Measurements from ENCODE around the gene FDX1.

FDX1 gene

DNA sequence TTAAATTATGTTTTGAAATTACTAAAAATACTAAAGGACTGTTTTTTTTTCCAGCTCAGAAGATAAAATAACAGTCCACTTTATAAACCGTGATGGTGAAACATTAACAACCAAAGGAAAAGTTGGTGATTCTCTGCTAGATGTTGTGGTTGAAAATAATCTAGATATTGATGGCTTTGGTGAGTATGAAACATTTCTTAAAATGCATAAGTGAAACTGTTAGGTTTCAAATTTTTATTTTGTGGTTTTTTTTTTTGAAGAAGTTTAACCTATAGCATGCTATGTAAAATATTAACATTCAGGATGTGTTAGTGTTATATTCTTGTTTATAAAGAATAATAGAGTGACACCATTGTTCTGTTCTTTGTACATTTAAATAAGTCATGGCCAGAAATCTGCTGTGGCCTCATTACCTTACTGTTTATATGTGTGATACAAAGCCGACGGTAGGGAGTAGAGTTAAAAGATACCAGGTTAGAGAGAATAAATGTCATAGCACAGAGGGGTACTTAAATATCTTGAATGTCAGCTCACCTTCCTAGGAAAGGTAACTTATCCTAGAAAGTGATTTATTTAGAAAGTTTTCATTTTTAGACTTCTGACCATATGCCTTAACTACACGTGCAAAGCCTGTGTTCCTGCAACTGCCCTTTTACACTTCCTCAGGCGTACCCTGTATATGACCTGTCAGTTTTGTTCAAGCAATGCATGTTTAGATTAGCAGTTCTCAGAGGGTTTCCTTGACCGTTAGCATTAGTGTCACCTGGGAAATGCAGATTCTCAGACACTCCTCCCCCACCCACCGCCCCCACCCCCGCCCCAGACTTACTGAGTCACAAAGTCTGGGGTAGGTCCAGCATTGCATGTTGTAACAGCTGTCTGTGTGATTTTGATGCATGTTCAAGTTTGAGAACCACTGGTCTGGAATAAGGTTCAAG is 6.3 kb downstream of the FDX1 start:
- H3K23ac ChIP-seq (ENCODE audit: low read length) = no peak overlapping the region
- peaks cover 0 to 4% of the 10 kb centered on the region in 2 experiments for H3K4me1 ChIP-seq (ENCODE audit: control insufficient read depth in 1 of 2, insufficient read depth in 2 of 2, low read length in 2 of 2)
- no peak overlapping the region for H2BK120ac ChIP-seq (ENCODE audit: insufficient read depth, low read length, poor library complexity)
- no peak overlapping the region for H3K9ac ChIP-seq (ENCODE audit: low read length)
- H3K79me2 ChIP-seq (ENCODE audit: control insufficient read depth, insufficient read depth, low read length, poor library complexity) = peaks cover 7% of the 10 kb centered on the region
- DNase-seq = no peak
- no peak overlapping the region for H3K4ac ChIP-seq (ENCODE audit: low read depth, low read length)
- H4K91ac ChIP-seq (ENCODE audit: low read depth, low read length) = no peak overlapping the region
- no peak overlapping the region for H2BK5ac ChIP-seq (ENCODE audit: low read depth, low read length, poor library complexity)
- no peak overlapping the region for H3K18ac ChIP-seq (ENCODE audit: low read length)
- H3K27ac ChIP-seq (ENCODE audit: low read depth, low read length) = no peak overlapping the region
- H4K12ac ChIP-seq (ENCODE audit: low read depth, low read length) = no peak overlapping the region
- WGBS (ENCODE audit: extremely low coverage, insufficient coverage, insufficient read length) = no CpG with 5 or more reads among the region's 8 CpGs
- H3K79me1 ChIP-seq (ENCODE audit: low read length) = no peaks in the 10 kb centered on the region
- H4K8ac ChIP-seq (ENCODE audit: low read depth, low read length) = no peak overlapping the region
- peaks cover 2% of the 10 kb centered on the region for H3K9me3 ChIP-seq (ENCODE audit: insufficient read depth, low read depth, low read length)
- no peak overlapping the region for H3K14ac ChIP-seq (ENCODE audit: low read length)
- H3K4me2 ChIP-seq (ENCODE audit: low read length) = no peak overlapping the region
- no peak overlapping the region for H2AFZ ChIP-seq (ENCODE audit: insufficient read depth, low read length, poor library complexity)
- no peak overlapping the region for H3K4me3 ChIP-seq (ENCODE audit: low read depth, low read length)
- H2AK5ac ChIP-seq (ENCODE audit: low read length) = no peak overlapping the region
- H3K27me3 ChIP-seq (ENCODE audit: insufficient read depth, low read length) = no peaks in the 10 kb centered on the region
- H2BK12ac ChIP-seq (ENCODE audit: low read length) = no peak overlapping the region
- peaks cover 9 to 11% of the 10 kb centered on the region in 2 experiments for H3K36me3 ChIP-seq (ENCODE audit: control insufficient read depth in 1 of 2, insufficient read depth in 2 of 2, low read length in 2 of 2)

DNA sequence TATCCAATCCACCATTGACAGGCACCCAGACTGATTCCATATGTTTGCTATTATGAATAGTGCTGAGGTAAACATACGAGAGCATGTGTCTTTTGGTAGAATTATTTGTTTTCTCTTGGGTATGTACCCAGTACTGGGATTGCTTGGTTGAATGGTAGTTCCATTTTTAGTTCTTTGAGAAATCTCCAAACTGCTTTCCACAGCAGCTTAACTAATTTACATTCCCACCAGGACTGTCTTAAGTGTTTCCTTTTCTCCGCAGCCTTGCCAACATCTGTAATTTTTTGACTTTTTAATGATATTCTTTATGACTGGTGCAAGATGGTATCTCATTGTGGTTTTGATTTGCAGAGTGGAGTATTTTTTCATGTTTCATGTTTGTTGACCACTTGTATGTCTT is 8.3 kb downstream of the FDX1 start:
- DNase-seq = no peak
- H4K12ac ChIP-seq (ENCODE audit: low read depth, low read length) = no peak overlapping the region
- H3K4me2 ChIP-seq (ENCODE audit: low read length) = no peak overlapping the region
- no peaks in the 10 kb centered on the region for H3K79me1 ChIP-seq (ENCODE audit: low read length)
- no peak overlapping the region for H4K91ac ChIP-seq (ENCODE audit: low read depth, low read length)
- no peaks in the 10 kb centered on the region for H3K27me3 ChIP-seq (ENCODE audit: insufficient read depth, low read length)
- H3K4me3 ChIP-seq (ENCODE audit: low read depth, low read length) = no peak overlapping the region
- H3K9ac ChIP-seq (ENCODE audit: low read length) = no peak overlapping the region
- H4K8ac ChIP-seq (ENCODE audit: low read depth, low read length) = no peak overlapping the region
- WGBS (ENCODE audit: extremely low coverage, insufficient coverage, insufficient read length) = no CpG with 5 or more reads among the region's 2 CpGs
- no peak overlapping the region for H3K14ac ChIP-seq (ENCODE audit: low read length)
- peaks cover 16 to 17% of the 10 kb centered on the region in 2 experiments for H3K36me3 ChIP-seq (ENCODE audit: control insufficient read depth in 1 of 2, insufficient read depth in 2 of 2, low read length in 2 of 2)
- H3K4me1 ChIP-seq (ENCODE audit: control insufficient read depth in 1 of 2, insufficient read depth in 2 of 2, low read length in 2 of 2) = no peaks in the 10 kb centered on the region
- no peak overlapping the region for H3K27ac ChIP-seq (ENCODE audit: low read depth, low read length)
- no peak overlapping the region for H3K18ac ChIP-seq (ENCODE audit: low read length)
- H3K9me3 ChIP-seq (ENCODE audit: insufficient read depth, low read depth, low read length) = no peaks in the 10 kb centered on the region
- no peak overlapping the region for H2AK5ac ChIP-seq (ENCODE audit: low read length)
- peaks cover 5% of the 10 kb centered on the region for H3K79me2 ChIP-seq (ENCODE audit: control insufficient read depth, insufficient read depth, low read length, poor library complexity)
- no peak overlapping the region for H2BK5ac ChIP-seq (ENCODE audit: low read depth, low read length, poor library complexity)
- H3K4ac ChIP-seq (ENCODE audit: low read depth, low read length) = no peak overlapping the region
- H2AFZ ChIP-seq (ENCODE audit: insufficient read depth, low read length, poor library complexity) = no peak overlapping the region
- H2BK120ac ChIP-seq (ENCODE audit: insufficient read depth, low read length, poor library complexity) = no peak overlapping the region
- no peak overlapping the region for H2BK12ac ChIP-seq (ENCODE audit: low read length)
- H3K23ac ChIP-seq (ENCODE audit: low read length) = no peak overlapping the region

DNA sequence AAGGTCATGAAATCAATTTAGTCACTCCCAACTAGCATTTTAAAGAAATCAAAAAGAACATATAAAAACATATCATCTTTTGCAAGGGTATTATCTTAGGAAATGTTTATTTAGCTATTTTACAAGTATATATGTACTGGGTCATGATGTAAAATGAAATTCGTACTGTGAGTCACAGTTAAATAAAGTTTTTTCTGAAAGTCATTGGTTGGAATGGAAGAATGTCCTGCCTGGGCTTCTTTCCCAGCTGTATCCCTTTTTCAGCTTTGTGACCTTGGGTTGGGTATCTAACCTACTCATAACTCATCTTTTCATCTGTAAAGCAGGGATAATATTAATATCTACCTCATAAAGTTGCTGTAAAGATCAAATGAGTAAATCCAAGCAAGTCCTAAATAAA is 15.7 kb downstream of the FDX1 start:
- no peak overlapping the region for H3K4ac ChIP-seq (ENCODE audit: low read depth, low read length)
- H2AFZ ChIP-seq (ENCODE audit: insufficient read depth, low read length, poor library complexity) = no peak overlapping the region
- H4K8ac ChIP-seq (ENCODE audit: low read depth, low read length) = no peak overlapping the region
- H3K27me3 ChIP-seq (ENCODE audit: insufficient read depth, low read length) = no peaks in the 10 kb centered on the region
- H2AK5ac ChIP-seq (ENCODE audit: low read length) = no peak overlapping the region
- H3K36me3 ChIP-seq (ENCODE audit: control insufficient read depth in 1 of 2, insufficient read depth in 2 of 2, low read length in 2 of 2) = peaks cover 11 to 13% of the 10 kb centered on the region in 2 experiments
- H3K4me3 ChIP-seq (ENCODE audit: low read depth, low read length) = no peak overlapping the region
- WGBS (ENCODE audit: extremely low coverage, insufficient coverage, insufficient read length) = no CpG with 5 or more reads among the region's 1 CpG
- H3K27ac ChIP-seq (ENCODE audit: low read depth, low read length) = no peak overlapping the region
- H3K9me3 ChIP-seq (ENCODE audit: insufficient read depth, low read depth, low read length) = no peaks in the 10 kb centered on the region
- no peak overlapping the region for H3K18ac ChIP-seq (ENCODE audit: low read length)
- H3K23ac ChIP-seq (ENCODE audit: low read length) = no peak overlapping the region
- DNase-seq = no peak
- no peak overlapping the region for H3K9ac ChIP-seq (ENCODE audit: low read length)
- no peak overlapping the region for H2BK12ac ChIP-seq (ENCODE audit: low read length)
- H2BK5ac ChIP-seq (ENCODE audit: low read depth, low read length, poor library complexity) = no peak overlapping the region
- H3K14ac ChIP-seq (ENCODE audit: low read length) = no peak overlapping the region
- H2BK120ac ChIP-seq (ENCODE audit: insufficient read depth, low read length, poor library complexity) = no peak overlapping the region
- no peaks in the 10 kb centered on the region for H3K4me1 ChIP-seq (ENCODE audit: control insufficient read depth in 1 of 2, insufficient read depth in 2 of 2, low read length in 2 of 2)
- H3K4me2 ChIP-seq (ENCODE audit: low read length) = no peak overlapping the region
- no peak overlapping the region for H4K91ac ChIP-seq (ENCODE audit: low read depth, low read length)
- no peaks in the 10 kb centered on the region for H3K79me1 ChIP-seq (ENCODE audit: low read length)
- no peak overlapping the region for H4K12ac ChIP-seq (ENCODE audit: low read depth, low read length)
- H3K79me2 ChIP-seq (ENCODE audit: control insufficient read depth, insufficient read depth, low read length, poor library complexity) = no peaks in the 10 kb centered on the region

DNA sequence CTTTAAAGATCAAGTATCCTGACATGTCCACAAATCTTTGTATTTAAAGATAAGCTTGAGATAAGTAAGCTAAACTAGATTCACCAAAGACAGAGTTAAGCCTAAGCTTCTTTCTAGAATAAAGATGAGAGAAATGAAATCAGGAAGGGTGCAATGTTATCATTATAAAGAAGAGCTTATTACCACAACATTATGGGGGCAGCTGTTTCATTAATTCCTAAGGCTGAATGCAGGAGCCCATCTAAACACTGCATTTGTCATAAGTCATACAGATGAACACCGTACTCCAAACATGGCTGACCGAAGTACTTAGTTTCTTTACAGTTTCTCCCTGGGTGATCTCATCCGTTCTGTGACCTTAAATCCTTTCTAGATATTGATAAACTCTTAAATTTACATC is 16.3 kb downstream of the FDX1 start:
- Histone ChIP-seq H3K18ac (ENCODE audit: low read length) (no peak overlapping the region), H3K79me1 (ENCODE audit: low read length) (no peaks in the 10 kb centered on the region), H3K27ac (ENCODE audit: low read depth, low read length) (no peak overlapping the region), H4K8ac (ENCODE audit: low read depth, low read length) (no peak overlapping the region), H4K91ac (ENCODE audit: low read depth, low read length) (no peak overlapping the region), H4K12ac (ENCODE audit: low read depth, low read length) (no peak overlapping the region), H2BK12ac (ENCODE audit: low read length) (no peak overlapping the region), H3K14ac (ENCODE audit: low read length) (no peak overlapping the region), H2AK5ac (ENCODE audit: low read length) (no peak overlapping the region), H2BK120ac (ENCODE audit: insufficient read depth, low read length, poor library complexity) (no peak overlapping the region), H3K4me2 (ENCODE audit: low read length) (no peak overlapping the region), H3K36me3 (ENCODE audit: control insufficient read depth in 1 of 2, insufficient read depth in 2 of 2, low read length in 2 of 2) (peaks cover 11% of the 10 kb centered on the region in 2 experiments), H3K23ac (ENCODE audit: low read length) (no peak overlapping the region), H3K4ac (ENCODE audit: low read depth, low read length) (no peak overlapping the region), H3K27me3 (ENCODE audit: insufficient read depth, low read length) (no peaks in the 10 kb centered on the region), H2AFZ (ENCODE audit: insufficient read depth, low read length, poor library complexity) (no peak overlapping the region), H3K79me2 (ENCODE audit: control insufficient read depth, insufficient read depth, low read length, poor library complexity) (no peaks in the 10 kb centered on the region), H2BK5ac (ENCODE audit: low read depth, low read length, poor library complexity) (no peak overlapping the region), H3K9me3 (ENCODE audit: insufficient read depth, low read depth, low read length) (no peaks in the 10 kb centered on the region), H3K4me3 (ENCODE audit: low read depth, low read length) (no peak overlapping the region), H3K9ac (ENCODE audit: low read length) (no peak overlapping the region), H3K4me1 (ENCODE audit: control insufficient read depth in 1 of 2, insufficient read depth in 2 of 2, low read length in 2 of 2) (no peaks in the 10 kb centered on the region)
- DNase-seq = no peak
- WGBS (ENCODE audit: extremely low coverage, insufficient coverage, insufficient read length) = no CpG with 5 or more reads among the region's 3 CpGs
